HTERT RPE-1 (cell line): Measurements from ENCODE around the gene ARHGEF7.

Experiments used
- in situ Hi-C: fragments of 300-500 bp; cut with MboI; formaldehyde crosslinking; loops from 4 replicates; pipeline ENCODE4 v1.14.3; 2020; ENCODE audit warnings: low sequenced_read_pairs

ARHGEF7 gene

GRCh38 chr13:111139452-111139851 is 24.3 kb downstream of the ARHGEF7 start:
- in situ Hi-C loops: no loop called here

GRCh38 chr13:111139873-111140561 is 24.9 kb downstream of the ARHGEF7 start:
- in situ Hi-C loops: no loop called here

- in situ Hi-C loops: no loop called here
Observed at GRCh38 chr13:111140562-111141105, 25.5 kb downstream of the ARHGEF7 start.

- in situ Hi-C loops: no loop called here
Observed at GRCh38 chr13:111142472-111142871, 27.4 kb downstream of the ARHGEF7 start.

- in situ Hi-C loops: no loop called here
Observed at GRCh38 chr13:111143865-111144540, 28.9 kb downstream of the ARHGEF7 start.

- in situ Hi-C loops: no loop called here
Observed at GRCh38 chr13:111145071-111145470, 30.0 kb downstream of the ARHGEF7 start.

GRCh38 chr13:111145506-111145905 is 30.4 kb downstream of the ARHGEF7 start:
- in situ Hi-C loops: no loop called here

GRCh38 chr13:111152844-111153243 is 37.7 kb downstream of the ARHGEF7 start:
- in situ Hi-C loops: no loop called here

- in situ Hi-C loops: no loop called here
Observed at GRCh38 chr13:111153279-111153976, 38.3 kb downstream of the ARHGEF7 start.

GRCh38 chr13:111153977-111154332 is 38.8 kb downstream of the ARHGEF7 start:
- in situ Hi-C loops: no loop called here

GRCh38 chr13:111156421-111156820 is 41.3 kb downstream of the ARHGEF7 start:
- in situ Hi-C loops: no loop called here

- in situ Hi-C loops: no loop called here
Observed at GRCh38 chr13:111158136-111158805, 43.2 kb downstream of the ARHGEF7 start.

GRCh38 chr13:111159362-111160320 is 44.5 kb downstream of the ARHGEF7 start:
- in situ Hi-C loops: no loop called here

GRCh38 chr13:111160648-111161047 is 45.5 kb downstream of the ARHGEF7 start:
- in situ Hi-C loops: no loop called here

- in situ Hi-C loops: no loop called here
Observed at GRCh38 chr13:111161601-111162600, 46.8 kb downstream of the ARHGEF7 start.

- in situ Hi-C loops: no loop called here
Observed at GRCh38 chr13:111165241-111166010, 50.3 kb downstream of the ARHGEF7 start.

GRCh38 chr13:111166882-111167675 is 52.0 kb downstream of the ARHGEF7 start:
- in situ Hi-C loops: no loop called here
